ENCODE data around the gene MCM8.

MCM8 gene

GRCh38 chr20:6017467-6017866, 67.0 kb downstream of the MCM8 start:
- no peak overlapping the region for H3K4me3 ChIP-seq (ENCODE audit: low read depth, low read length)
- no peak for TF ChIP-seq CTCF (IDR thresholded peaks at IDR 0.05; ENCODE audit: low read depth, low read length)
- no peaks in the 10 kb centered on the region for H3K27me3 ChIP-seq (ENCODE audit: insufficient read depth, low read depth, severe bottlenecking)
- no peaks in the 10 kb centered on the region for H3K9me3 ChIP-seq (ENCODE audit: severe bottlenecking)
- no peak for DNase-seq
- H3K36me3 ChIP-seq, result peaks cover 31% of the 10 kb centered on the region
- H3K27ac ChIP-seq, result no peak overlapping the region

DNA sequence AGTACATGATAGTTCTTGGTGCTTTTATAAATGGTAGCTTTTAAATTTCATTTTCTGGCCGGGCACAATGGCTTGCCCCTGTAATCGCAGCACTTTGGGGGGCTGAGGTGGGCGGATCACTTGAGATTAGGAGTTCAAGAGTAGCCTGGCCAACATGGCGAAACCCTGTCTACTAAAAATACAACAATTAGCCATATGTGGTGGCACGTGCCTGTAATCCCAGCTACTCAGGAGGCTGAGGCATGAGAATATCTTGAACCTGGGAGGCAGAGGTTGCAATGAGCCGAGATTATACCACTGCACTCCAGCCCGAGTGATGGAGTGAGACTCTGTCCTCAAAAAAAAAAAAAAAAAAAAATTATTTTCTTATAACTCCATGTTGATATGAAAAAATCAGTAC, 67.4 kb downstream of the MCM8 start:
- H3K4me3 ChIP-seq (ENCODE audit: low read depth, low read length), result no peak overlapping the region
- TF ChIP-seq CTCF (IDR thresholded peaks at IDR 0.05; ENCODE audit: low read depth, low read length), result no peak
- H3K9me3 ChIP-seq (ENCODE audit: severe bottlenecking), result no peaks in the 10 kb centered on the region
- H3K27ac ChIP-seq, result no peak overlapping the region
- no peak for DNase-seq
- H3K36me3 ChIP-seq, result peaks cover 28% of the 10 kb centered on the region
- no peaks in the 10 kb centered on the region for H3K27me3 ChIP-seq (ENCODE audit: insufficient read depth, low read depth, severe bottlenecking)

DNA sequence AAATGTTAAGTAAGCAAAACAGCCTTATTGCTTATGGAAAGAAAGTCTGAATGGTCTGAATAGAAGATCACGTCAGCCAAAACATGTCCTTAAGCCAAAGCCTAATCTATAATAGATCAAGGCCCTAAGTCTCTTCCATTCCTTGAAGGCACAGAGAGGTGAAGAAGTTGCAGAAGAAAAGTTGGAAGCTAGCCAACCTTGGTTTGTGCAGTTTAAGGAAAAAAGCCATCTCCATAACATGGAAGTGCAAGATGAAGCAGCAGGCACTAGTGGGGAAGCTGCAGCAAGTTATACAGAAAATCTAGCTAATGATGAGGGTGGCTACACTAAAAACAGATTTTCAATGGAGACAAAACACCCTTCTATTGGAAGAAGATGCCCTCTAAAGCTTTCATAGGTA, 74.3 kb downstream of the MCM8 start:
- Histone ChIP-seq H3K27me3 (ENCODE audit: insufficient read depth, low read depth, severe bottlenecking) (no peaks in the 10 kb centered on the region), H3K9me3 (ENCODE audit: severe bottlenecking) (peaks cover 7% of the 10 kb centered on the region), H3K27ac (no peak overlapping the region), H3K4me3 (ENCODE audit: low read depth, low read length) (no peak overlapping the region), H3K36me3 (peaks cover 28% of the 10 kb centered on the region)
- TF ChIP-seq CTCF (IDR thresholded peaks at IDR 0.05; ENCODE audit: low read depth, low read length), result no peak
- DNase-seq, result no peak

GRCh38 chr20:6026051-6026450, 75.6 kb downstream of the MCM8 start:
- Histone ChIP-seq H3K27me3 (ENCODE audit: insufficient read depth, low read depth, severe bottlenecking) (no peaks in the 10 kb centered on the region), H3K27ac (no peak overlapping the region), H3K4me3 (ENCODE audit: low read depth, low read length) (no peak overlapping the region), H3K36me3 (peaks cover 28% of the 10 kb centered on the region), H3K9me3 (ENCODE audit: severe bottlenecking) (peaks cover 7% of the 10 kb centered on the region)
- TF ChIP-seq CTCF (IDR thresholded peaks at IDR 0.05; ENCODE audit: low read depth, low read length), result no peak
- peak; percentile 30 for DNase-seq

DNA sequence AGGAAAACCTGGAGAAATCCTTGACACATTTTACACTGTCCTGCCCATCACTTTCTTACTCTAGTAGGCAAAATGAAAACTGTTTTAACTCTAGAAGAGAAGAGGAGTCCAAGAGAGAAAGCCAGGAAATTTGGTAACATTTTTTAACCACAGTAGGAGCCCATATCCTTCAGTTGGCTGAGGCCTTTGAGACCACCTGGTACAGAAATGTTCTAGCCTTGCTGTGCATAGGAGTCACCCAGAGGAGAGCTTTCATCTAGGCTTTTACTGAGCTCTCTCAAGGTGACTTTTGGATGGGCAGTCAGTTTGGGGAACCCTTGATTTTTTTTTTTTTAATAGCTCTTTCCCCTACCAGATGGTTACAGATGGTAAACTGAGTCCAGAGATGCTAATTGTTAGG, 78.4 kb downstream of the MCM8 start:
- DNase-seq, result no peak
- no peaks in the 10 kb centered on the region for H3K27me3 ChIP-seq (ENCODE audit: insufficient read depth, low read depth, severe bottlenecking)
- no peak overlapping the region for H3K4me3 ChIP-seq (ENCODE audit: low read depth, low read length)
- H3K36me3 ChIP-seq, result peaks cover 22% of the 10 kb centered on the region
- H3K9me3 ChIP-seq (ENCODE audit: severe bottlenecking), result peaks cover 7% of the 10 kb centered on the region
- H3K27ac ChIP-seq, result no peak overlapping the region
- TF ChIP-seq CTCF (IDR thresholded peaks at IDR 0.05; ENCODE audit: low read depth, low read length), result no peak

DNA sequence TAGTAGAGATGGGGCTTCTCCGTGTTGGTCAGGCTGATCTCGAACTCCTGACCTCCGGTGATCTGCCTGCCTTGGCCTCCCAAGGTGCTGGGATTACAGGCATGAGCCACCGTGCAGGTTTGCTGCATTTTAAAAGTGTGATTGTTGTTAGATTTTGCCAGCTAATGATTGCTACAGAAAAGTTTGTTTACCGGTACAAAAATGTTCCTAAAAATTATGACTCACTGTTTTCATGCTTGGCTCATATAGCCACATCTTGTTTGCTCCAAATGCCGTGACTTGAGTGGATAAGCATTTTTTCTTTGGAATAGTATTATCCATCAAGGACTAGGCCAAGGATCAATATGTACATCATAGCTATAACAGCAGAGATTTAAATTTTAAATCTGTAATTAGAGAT, 79.1 kb downstream of the MCM8 start:
- no peak overlapping the region for H3K27ac ChIP-seq
- no peak for DNase-seq
- H3K36me3 ChIP-seq, result peaks cover 22% of the 10 kb centered on the region
- H3K4me3 ChIP-seq (ENCODE audit: low read depth, low read length), result no peak overlapping the region
- no peaks in the 10 kb centered on the region for H3K27me3 ChIP-seq (ENCODE audit: insufficient read depth, low read depth, severe bottlenecking)
- no peak for TF ChIP-seq CTCF (IDR thresholded peaks at IDR 0.05; ENCODE audit: low read depth, low read length)
- H3K9me3 ChIP-seq (ENCODE audit: severe bottlenecking), result peaks cover 7% of the 10 kb centered on the region

Measured in WERI-Rb-1 (cell line).